HTERT RPE-1 (cell line): ENCODE measurements around the gene ADAMTS10.
"Not testable (repeated sequence)": the region's sequence is repeated elsewhere in the genome, so short reads cannot be mapped to it uniquely, and the experiment has no call there.

Source experiments
- in situ Hi-C: fragments of 300-500 bp; cut with MboI; formaldehyde crosslinking; loops from 4 replicates; pipeline ENCODE4 v1.14.3; 2020; ENCODE audit warnings: low sequenced_read_pairs

ADAMTS10 gene

GRCh38 chr19:8566855-8567254, 43.7 kb downstream of the ADAMTS10 start:
- in situ Hi-C loops = no loop called here

- in situ Hi-C loops = not testable (repeated sequence)
Observed at GRCh38 chr19:8564866-8565265, 45.6 kb downstream of the ADAMTS10 start.

- in situ Hi-C loops = no loop called here
Observed at GRCh38 chr19:8561075-8561764, 49.3 kb downstream of the ADAMTS10 start.

- in situ Hi-C loops = no loop called here
Observed at GRCh38 chr19:8558325-8558724, 52.2 kb downstream of the ADAMTS10 start.

- in situ Hi-C loops = no loop called here
Observed at GRCh38 chr19:8557642-8558238, 52.8 kb downstream of the ADAMTS10 start.

GRCh38 chr19:8553729-8554128, 56.8 kb downstream of the ADAMTS10 start:
- in situ Hi-C loops = not testable (repeated sequence)

- in situ Hi-C loops = no loop called here
Observed at GRCh38 chr19:8552810-8553209, 57.7 kb downstream of the ADAMTS10 start.

- in situ Hi-C loops = no loop called here
Observed at GRCh38 chr19:8550070-8550469, 60.4 kb downstream of the ADAMTS10 start.

GRCh38 chr19:8545743-8546142, 64.8 kb downstream of the ADAMTS10 start:
- in situ Hi-C loops = no loop called here

GRCh38 chr19:8544168-8544567, 66.3 kb downstream of the ADAMTS10 start:
- in situ Hi-C loops = no loop called here

GRCh38 chr19:8539621-8540149, 70.8 kb downstream of the ADAMTS10 start:
- in situ Hi-C loops = no loop called here

GRCh38 chr19:8537099-8537498, 73.4 kb downstream of the ADAMTS10 start:
- in situ Hi-C loops = no loop called here

GRCh38 chr19:8536282-8536681, 74.2 kb downstream of the ADAMTS10 start:
- in situ Hi-C loops = no loop called here

- in situ Hi-C loops = no loop called here
Observed at GRCh38 chr19:8532225-8532624, 78.3 kb downstream of the ADAMTS10 start.

GRCh38 chr19:8531470-8531869, 79.0 kb downstream of the ADAMTS10 start:
- in situ Hi-C loops = no loop called here
